GM23338 (cell line): Measurements from ENCODE around the gene APBA1. TPM values are rescaled to one million over a fixed set of nuclear protein-coding genes. Genes with fewer than 3 reads are reported as not detected.

Experiments
- ATAC-seq: fragments of 200-7000 bp; cut with Tn5 transposase; 3 replicates; pipeline ENCODE4 v1.9.1; 2020
- DNase-seq: peaks from one replicate; pipeline ENCODE4 v3.0.0-alpha.2; 2015; ENCODE audit warnings: low spot score
- H2AFZ ChIP-seq: fragments of 200-600 bp; sonication (generic); 2 replicates; pipeline ENCODE4 v1.8.0; 2016; ENCODE audit warnings: antibody characterized with exemption, mild to moderate bottlenecking, moderate library complexity
- H3F3A ChIP-seq: fragments of 200-600 bp; sonication (generic); replicated peaks from 2 replicates; pipeline ENCODE4 v1.8.0; 2017; ENCODE audit warnings: antibody characterized with exemption, mixed run types, low read depth
- H3K27ac ChIP-seq: fragments of 200-600 bp; sonication (generic); 2 replicates; pipeline ENCODE4 v1.6.1; 2016; ENCODE audit warnings: low read depth
- H3K27me3 ChIP-seq: fragments of 200-600 bp; sonication (generic); 2 replicates; pipeline ENCODE4 v1.8.0; 2016; ENCODE audit warnings: mild to moderate bottlenecking, mixed run types, moderate library complexity; ENCODE audit not compliant: insufficient read depth
- H3K36me3 ChIP-seq: fragments of 200-600 bp; sonication (generic); 2 replicates; pipeline ENCODE4 v1.8.0; 2016; ENCODE audit warnings: mild to moderate bottlenecking; ENCODE audit not compliant: insufficient read depth
- H3K4me1 ChIP-seq: fragments of 200-600 bp; sonication (generic); 2 replicates; pipeline ENCODE4 v1.8.0; 2016; ENCODE audit warnings: mild to moderate bottlenecking, moderate library complexity; ENCODE audit not compliant: insufficient read depth
- H3K4me2 ChIP-seq: fragments of 200-600 bp; sonication (generic); 2 replicates; pipeline ENCODE4 v1.7.1; 2017; ENCODE audit warnings: mixed run types
- H3K4me3 ChIP-seq: fragments of 200-600 bp; sonication (generic); 2 replicates; pipeline ENCODE4 v1.6.1; 2016; ENCODE audit warnings: mixed run types
- H3K79me2 ChIP-seq: fragments of 200-600 bp; sonication (generic); replicated peaks from 2 replicates; pipeline ENCODE4 v1.8.0; 2017; ENCODE audit warnings: mild to moderate bottlenecking; ENCODE audit not compliant: insufficient read depth
- H3K9me2 ChIP-seq: fragments of 200-600 bp; sonication (generic); 2 replicates; pipeline ENCODE4 v1.8.0; 2017; ENCODE audit not compliant: insufficient read depth
- H4K20me1 ChIP-seq: fragments of 200-600 bp; sonication (generic); replicated peaks from 2 replicates; pipeline ENCODE4 v1.8.0; 2017; ENCODE audit warnings: mild to moderate bottlenecking; ENCODE audit not compliant: insufficient read depth
- H3K27ac Mint-ChIP-seq: 2 replicates; pipeline ENCODE4 v1.8.0; 2020; ENCODE audit warnings: inconsistent platforms, mild to moderate bottlenecking, moderate library complexity, mixed read lengths
- H3K27me3 Mint-ChIP-seq: 3 replicates; pipeline ENCODE4 v1.8.0; 2022; ENCODE audit warnings: low read depth, mild to moderate bottlenecking, moderate library complexity, mixed read lengths, inconsistent platforms; ENCODE audit not compliant: insufficient read depth, poor library complexity
- H3K36me3 Mint-ChIP-seq: 3 replicates; pipeline ENCODE4 v1.8.0; 2021; ENCODE audit warnings: low read depth, mild to moderate bottlenecking, inconsistent platforms, moderate library complexity, mixed read lengths
- H3K4me1 Mint-ChIP-seq: 3 replicates; pipeline ENCODE4 v1.8.0; 2020; ENCODE audit warnings: mild to moderate bottlenecking, inconsistent platforms, mixed read lengths
- H3K4me3 Mint-ChIP-seq: 3 replicates; pipeline ENCODE4 v1.8.0; 2021; ENCODE audit warnings: moderate library complexity, mild to moderate bottlenecking, inconsistent platforms, mixed read lengths
- H3K9me3 Mint-ChIP-seq: 3 replicates; pipeline ENCODE4 v1.8.0; 2020; ENCODE audit warnings: moderate library complexity, mild to moderate bottlenecking, inconsistent platforms, mixed read lengths
- CREB1 ChIP-seq: fragments of 250-450 bp; sonication (Bioruptor Pico); IDR thresholded peaks from 2 replicates; pipeline ENCODE4 v1.5.0; 2020; ENCODE audit warnings: low read depth, mild to moderate bottlenecking, moderate library complexity
- EZH2 ChIP-seq: fragments of 200-600 bp; sonication (generic); IDR thresholded peaks from one replicate; pipeline ENCODE4 v1.8.0; 2017; ENCODE audit warnings: antibody characterized with exemption, mild to moderate bottlenecking, low read depth; ENCODE audit not compliant: unreplicated experiment
- EZH2phosphoT487 ChIP-seq: fragments of 200-600 bp; sonication (generic); IDR thresholded peaks from one replicate; pipeline ENCODE4 v1.8.1; 2018; ENCODE audit warnings: antibody characterized with exemption; ENCODE audit not compliant: unreplicated experiment
- JUNB ChIP-seq: IDR thresholded peaks from one replicate; pipeline ENCODE4 v1.6.1; 2016; ENCODE audit warnings: antibody characterized with exemption; ENCODE audit not compliant: unreplicated experiment
- NANOG ChIP-seq: IDR thresholded peaks from 2 replicates; pipeline ENCODE4 v1.6.1; 2016; ENCODE audit warnings: antibody characterized with exemption, borderline replicate concordance
- POLR2AphosphoS5 ChIP-seq: IDR thresholded peaks from 2 replicates; pipeline ENCODE4 v1.6.1; 2016; ENCODE audit warnings: antibody characterized with exemption, low read depth
- STAT1 ChIP-seq: IDR thresholded peaks from one replicate; pipeline ENCODE4 v1.6.1; 2016; ENCODE audit warnings: antibody characterized with exemption; ENCODE audit not compliant: unreplicated experiment
- ZNF114 ChIP-seq: fragments of 250-450 bp; sonication (Bioruptor Pico); IDR thresholded peaks from 2 replicates; pipeline ENCODE4 v1.5.0; 2020; ENCODE audit warnings: mild to moderate bottlenecking, moderate library complexity
- ZNF331 ChIP-seq: fragments of 250-450 bp; sonication (Bioruptor Pico); IDR thresholded peaks from 2 replicates; pipeline ENCODE4 v1.5.0; 2020; ENCODE audit warnings: low read depth, mild to moderate bottlenecking, moderate library complexity
- polyA plus RNA-seq: library from polyadenylated mRNA; unstranded; fragments of >200 nt; fragmentation: Nextera tagmentation; extraction: Ambion mirVana; gene quantifications from 2 replicates; pipeline ENCODE4 v1.2.1, GENCODE V29; 2016
- total RNA-seq: library from RNA; depleted of rRNA; stranded (reverse); fragments of >200 nt; shearing (Covaris generic); gene quantifications from 2 replicates; pipeline ENCODE4 v1.2.3, GENCODE V29; 2014
- TF ChIP-seq, protein P1 (sequence below), 2 experiments: fragments of 200-600 bp in 1 of 2; sonication (generic) in 1 of 2; conservative IDR thresholded peaks; 2 replicates each; pipeline versions ENCODE4 v1.5.1 to v1.6.1; 2016 to 2017; ENCODE audit warnings: antibody characterized with exemption in 2 of 2, low read depth in 2 of 2, mild to moderate bottlenecking in 2 of 2, moderate library complexity in 1 of 2
- TF ChIP-seq, protein P2 (sequence below): fragments of 250-450 bp; sonication (Bioruptor Pico); IDR thresholded peaks from 2 replicates; pipeline ENCODE4 v1.5.0; 2020; ENCODE audit warnings: mild to moderate bottlenecking, moderate library complexity
- TF ChIP-seq, protein P3 (sequence below): IDR thresholded peaks from one replicate; pipeline ENCODE4 v1.6.1; 2018; ENCODE audit warnings: antibody characterized with exemption; ENCODE audit not compliant: unreplicated experiment
- TF ChIP-seq, protein P4 (sequence below): IDR thresholded peaks from 2 replicates; pipeline ENCODE4 v1.6.1; 2016; ENCODE audit warnings: antibody characterized with exemption

APBA1 gene
- total and polyA plus RNA-seq, 2 experiments from 2014 or later = 0.26 to 1.0 TPM

DNA sequence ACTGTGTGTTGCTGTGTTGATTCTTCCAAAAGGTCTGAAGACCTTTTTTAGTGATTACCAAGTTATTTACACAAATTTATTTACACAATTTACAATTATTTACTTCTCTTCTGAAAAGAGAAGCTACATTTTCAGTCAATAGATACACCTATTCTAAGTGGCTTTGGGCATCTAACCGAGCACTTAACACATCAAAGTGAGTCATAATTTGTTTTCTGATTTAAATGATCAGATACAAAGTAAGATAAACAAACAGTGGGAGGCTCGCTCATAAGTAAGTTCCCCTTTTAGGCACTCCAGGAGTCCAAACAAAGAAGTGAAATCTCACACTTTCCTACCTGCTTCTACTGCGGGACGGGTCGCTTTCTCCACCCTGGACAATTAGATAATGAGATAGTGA is 90.2 kb downstream of the APBA1 start:
- Histone ChIP-seq H2AFZ (no peak overlapping the region), H3K4me1 (0 out of 2 replicates have a peak, but pooled peaks cover 5% of the 10 kb centered on the region), H3K36me3 (no peaks in the 10 kb centered on the region), H3K4me3 (no peak overlapping the region), H3K4me2 (no peak overlapping the region), H3K27ac (no peak overlapping the region), H3K27me3 (peaks cover 62% of the 10 kb centered on the region), H3K9me2 (no peaks in the 10 kb centered on the region), H3K79me2 (no peaks in the 10 kb centered on the region), H4K20me1 (no peaks in the 10 kb centered on the region; the same call in 1 of the 2 replicates), H3F3A (no peaks in the 10 kb centered on the region)
- no peak for TF ChIP-seq JUNB
- no peak for TF ChIP-seq EZH2phosphoT487
- no peak for TF ChIP-seq NANOG
- TF ChIP-seq, protein P1, sequence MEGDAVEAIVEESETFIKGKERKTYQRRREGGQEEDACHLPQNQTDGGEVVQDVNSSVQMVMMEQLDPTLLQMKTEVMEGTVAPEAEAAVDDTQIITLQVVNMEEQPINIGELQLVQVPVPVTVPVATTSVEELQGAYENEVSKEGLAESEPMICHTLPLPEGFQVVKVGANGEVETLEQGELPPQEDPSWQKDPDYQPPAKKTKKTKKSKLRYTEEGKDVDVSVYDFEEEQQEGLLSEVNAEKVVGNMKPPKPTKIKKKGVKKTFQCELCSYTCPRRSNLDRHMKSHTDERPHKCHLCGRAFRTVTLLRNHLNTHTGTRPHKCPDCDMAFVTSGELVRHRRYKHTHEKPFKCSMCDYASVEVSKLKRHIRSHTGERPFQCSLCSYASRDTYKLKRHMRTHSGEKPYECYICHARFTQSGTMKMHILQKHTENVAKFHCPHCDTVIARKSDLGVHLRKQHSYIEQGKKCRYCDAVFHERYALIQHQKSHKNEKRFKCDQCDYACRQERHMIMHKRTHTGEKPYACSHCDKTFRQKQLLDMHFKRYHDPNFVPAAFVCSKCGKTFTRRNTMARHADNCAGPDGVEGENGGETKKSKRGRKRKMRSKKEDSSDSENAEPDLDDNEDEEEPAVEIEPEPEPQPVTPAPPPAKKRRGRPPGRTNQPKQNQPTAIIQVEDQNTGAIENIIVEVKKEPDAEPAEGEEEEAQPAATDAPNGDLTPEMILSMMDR (conservative IDR thresholded peaks at IDR 0.05; ENCODE audit: low read depth in 2 of 2) = no peak
- TF ChIP-seq STAT1 = no peak
- TF ChIP-seq, protein P2, sequence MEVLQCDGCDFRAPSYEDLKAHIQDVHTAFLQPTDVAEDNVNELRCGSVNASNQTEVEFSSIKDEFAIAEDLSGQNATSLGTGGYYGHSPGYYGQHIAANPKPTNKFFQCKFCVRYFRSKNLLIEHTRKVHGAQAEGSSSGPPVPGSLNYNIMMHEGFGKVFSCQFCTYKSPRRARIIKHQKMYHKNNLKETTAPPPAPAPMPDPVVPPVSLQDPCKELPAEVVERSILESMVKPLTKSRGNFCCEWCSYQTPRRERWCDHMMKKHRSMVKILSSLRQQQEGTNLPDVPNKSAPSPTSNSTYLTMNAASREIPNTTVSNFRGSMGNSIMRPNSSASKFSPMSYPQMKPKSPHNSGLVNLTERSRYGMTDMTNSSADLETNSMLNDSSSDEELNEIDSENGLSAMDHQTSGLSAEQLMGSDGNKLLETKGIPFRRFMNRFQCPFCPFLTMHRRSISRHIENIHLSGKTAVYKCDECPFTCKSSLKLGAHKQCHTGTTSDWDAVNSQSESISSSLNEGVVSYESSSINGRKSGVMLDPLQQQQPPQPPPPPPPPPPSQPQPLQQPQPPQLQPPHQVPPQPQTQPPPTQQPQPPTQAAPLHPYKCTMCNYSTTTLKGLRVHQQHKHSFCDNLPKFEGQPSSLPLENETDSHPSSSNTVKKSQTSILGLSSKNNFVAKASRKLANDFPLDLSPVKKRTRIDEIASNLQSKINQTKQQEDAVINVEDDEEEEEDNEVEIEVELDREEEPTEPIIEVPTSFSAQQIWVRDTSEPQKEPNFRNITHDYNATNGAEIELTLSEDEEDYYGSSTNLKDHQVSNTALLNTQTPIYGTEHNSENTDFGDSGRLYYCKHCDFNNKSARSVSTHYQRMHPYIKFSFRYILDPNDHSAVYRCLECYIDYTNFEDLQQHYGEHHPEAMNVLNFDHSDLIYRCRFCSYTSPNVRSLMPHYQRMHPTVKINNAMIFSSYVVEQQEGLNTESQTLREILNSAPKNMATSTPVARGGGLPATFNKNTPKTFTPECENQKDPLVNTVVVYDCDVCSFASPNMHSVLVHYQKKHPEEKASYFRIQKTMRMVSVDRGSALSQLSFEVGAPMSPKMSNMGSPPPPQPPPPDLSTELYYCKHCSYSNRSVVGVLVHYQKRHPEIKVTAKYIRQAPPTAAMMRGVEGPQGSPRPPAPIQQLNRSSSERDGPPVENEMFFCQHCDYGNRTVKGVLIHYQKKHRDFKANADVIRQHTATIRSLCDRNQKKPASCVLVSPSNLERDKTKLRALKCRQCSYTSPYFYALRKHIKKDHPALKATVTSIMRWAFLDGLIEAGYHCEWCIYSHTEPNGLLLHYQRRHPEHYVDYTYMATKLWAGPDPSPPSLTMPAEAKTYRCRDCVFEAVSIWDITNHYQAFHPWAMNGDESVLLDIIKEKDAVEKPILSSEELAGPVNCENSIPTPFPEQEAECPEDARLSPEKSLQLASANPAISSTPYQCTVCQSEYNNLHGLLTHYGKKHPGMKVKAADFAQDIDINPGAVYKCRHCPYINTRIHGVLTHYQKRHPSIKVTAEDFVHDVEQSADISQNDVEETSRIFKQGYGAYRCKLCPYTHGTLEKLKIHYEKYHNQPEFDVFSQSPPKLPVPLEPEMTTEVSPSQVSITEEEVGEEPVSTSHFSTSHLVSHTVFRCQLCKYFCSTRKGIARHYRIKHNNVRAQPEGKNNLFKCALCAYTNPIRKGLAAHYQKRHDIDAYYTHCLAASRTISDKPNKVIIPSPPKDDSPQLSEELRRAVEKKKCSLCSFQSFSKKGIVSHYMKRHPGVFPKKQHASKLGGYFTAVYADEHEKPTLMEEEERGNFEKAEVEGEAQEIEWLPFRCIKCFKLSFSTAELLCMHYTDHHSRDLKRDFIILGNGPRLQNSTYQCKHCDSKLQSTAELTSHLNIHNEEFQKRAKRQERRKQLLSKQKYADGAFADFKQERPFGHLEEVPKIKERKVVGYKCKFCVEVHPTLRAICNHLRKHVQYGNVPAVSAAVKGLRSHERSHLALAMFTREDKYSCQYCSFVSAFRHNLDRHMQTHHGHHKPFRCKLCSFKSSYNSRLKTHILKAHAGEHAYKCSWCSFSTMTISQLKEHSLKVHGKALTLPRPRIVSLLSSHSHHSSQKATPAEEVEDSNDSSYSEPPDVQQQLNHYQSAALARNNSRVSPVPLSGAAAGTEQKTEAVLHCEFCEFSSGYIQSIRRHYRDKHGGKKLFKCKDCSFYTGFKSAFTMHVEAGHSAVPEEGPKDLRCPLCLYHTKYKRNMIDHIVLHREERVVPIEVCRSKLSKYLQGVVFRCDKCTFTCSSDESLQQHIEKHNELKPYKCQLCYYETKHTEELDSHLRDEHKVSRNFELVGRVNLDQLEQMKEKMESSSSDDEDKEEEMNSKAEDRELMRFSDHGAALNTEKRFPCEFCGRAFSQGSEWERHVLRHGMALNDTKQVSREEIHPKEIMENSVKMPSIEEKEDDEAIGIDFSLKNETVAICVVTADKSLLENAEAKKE (CRISPR knock-in tag) = no peak
- TF ChIP-seq EZH2 = no peak
- TF ChIP-seq, protein P3, sequence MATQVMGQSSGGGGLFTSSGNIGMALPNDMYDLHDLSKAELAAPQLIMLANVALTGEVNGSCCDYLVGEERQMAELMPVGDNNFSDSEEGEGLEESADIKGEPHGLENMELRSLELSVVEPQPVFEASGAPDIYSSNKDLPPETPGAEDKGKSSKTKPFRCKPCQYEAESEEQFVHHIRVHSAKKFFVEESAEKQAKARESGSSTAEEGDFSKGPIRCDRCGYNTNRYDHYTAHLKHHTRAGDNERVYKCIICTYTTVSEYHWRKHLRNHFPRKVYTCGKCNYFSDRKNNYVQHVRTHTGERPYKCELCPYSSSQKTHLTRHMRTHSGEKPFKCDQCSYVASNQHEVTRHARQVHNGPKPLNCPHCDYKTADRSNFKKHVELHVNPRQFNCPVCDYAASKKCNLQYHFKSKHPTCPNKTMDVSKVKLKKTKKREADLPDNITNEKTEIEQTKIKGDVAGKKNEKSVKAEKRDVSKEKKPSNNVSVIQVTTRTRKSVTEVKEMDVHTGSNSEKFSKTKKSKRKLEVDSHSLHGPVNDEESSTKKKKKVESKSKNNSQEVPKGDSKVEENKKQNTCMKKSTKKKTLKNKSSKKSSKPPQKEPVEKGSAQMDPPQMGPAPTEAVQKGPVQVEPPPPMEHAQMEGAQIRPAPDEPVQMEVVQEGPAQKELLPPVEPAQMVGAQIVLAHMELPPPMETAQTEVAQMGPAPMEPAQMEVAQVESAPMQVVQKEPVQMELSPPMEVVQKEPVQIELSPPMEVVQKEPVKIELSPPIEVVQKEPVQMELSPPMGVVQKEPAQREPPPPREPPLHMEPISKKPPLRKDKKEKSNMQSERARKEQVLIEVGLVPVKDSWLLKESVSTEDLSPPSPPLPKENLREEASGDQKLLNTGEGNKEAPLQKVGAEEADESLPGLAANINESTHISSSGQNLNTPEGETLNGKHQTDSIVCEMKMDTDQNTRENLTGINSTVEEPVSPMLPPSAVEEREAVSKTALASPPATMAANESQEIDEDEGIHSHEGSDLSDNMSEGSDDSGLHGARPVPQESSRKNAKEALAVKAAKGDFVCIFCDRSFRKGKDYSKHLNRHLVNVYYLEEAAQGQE = no peak
- no peak for TF ChIP-seq ZNF114 (CRISPR knock-in tag)
- no peak for TF ChIP-seq POLR2AphosphoS5
- no peak for TF ChIP-seq ZNF331 (CRISPR knock-in tag)
- TF ChIP-seq, protein P4, sequence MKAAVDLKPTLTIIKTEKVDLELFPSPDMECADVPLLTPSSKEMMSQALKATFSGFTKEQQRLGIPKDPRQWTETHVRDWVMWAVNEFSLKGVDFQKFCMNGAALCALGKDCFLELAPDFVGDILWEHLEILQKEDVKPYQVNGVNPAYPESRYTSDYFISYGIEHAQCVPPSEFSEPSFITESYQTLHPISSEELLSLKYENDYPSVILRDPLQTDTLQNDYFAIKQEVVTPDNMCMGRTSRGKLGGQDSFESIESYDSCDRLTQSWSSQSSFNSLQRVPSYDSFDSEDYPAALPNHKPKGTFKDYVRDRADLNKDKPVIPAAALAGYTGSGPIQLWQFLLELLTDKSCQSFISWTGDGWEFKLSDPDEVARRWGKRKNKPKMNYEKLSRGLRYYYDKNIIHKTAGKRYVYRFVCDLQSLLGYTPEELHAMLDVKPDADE = no peak
- TF ChIP-seq CREB1 (CRISPR knock-in tag) = no peak
- DNase-seq (no peak), ATAC-seq (peak; percentile 33; the same call in 2 of the 3 replicates)
- Mint-ChIP-seq H3K4me1 (peaks cover 8% of the 10 kb centered on the region), H3K4me3 (no peak overlapping the region), H3K27me3 (peaks cover 18% of the 10 kb centered on the region), H3K36me3 (no peaks in the 10 kb centered on the region), H3K9me3 (no peaks in the 10 kb centered on the region), H3K27ac (no peak overlapping the region)
